Fibroblast of lung (primary cell): ENCODE measurements around the gene STARD7. TPM values are rescaled to one million over a fixed set of nuclear protein-coding genes. Genes with fewer than 3 reads are reported as not detected.

Experiments used
- DNase-seq, 2 donors: peaks; one replicate each; pipeline versions ENCODE4 v3.0.0 to v3.0.0-alpha.2; 2010; ENCODE audit warnings: low read depth in 2 of 2
- H2AFZ ChIP-seq: 2 replicates; pipeline ENCODE4 v1.5.1; 2012; ENCODE audit warnings: low read length, control low read depth, inconsistent platforms
- H3K27ac ChIP-seq: 2 replicates; pipeline ENCODE4 v1.5.1; 2011; ENCODE audit warnings: low read length, control low read depth; ENCODE audit not compliant: insufficient read depth
- H3K27me3 ChIP-seq: 2 replicates; pipeline ENCODE4 v1.5.1; 2011; ENCODE audit warnings: mild to moderate bottlenecking, low read length; ENCODE audit not compliant: control insufficient read depth, insufficient read depth
- H3K36me3 ChIP-seq: 2 replicates; pipeline ENCODE4 v1.5.1; 2011; ENCODE audit warnings: low read length; ENCODE audit not compliant: control insufficient read depth, insufficient read depth
- H3K4me1 ChIP-seq: 2 replicates; pipeline ENCODE4 v1.5.1; 2011; ENCODE audit warnings: low read length; ENCODE audit not compliant: control insufficient read depth, insufficient read depth; ENCODE audit errors: extremely low read depth
- H3K4me2 ChIP-seq: 2 replicates; pipeline ENCODE4 v1.5.1; 2011; ENCODE audit warnings: low read length, control low read depth; ENCODE audit not compliant: insufficient read depth; ENCODE audit errors: extremely low read depth
- H3K4me3 ChIP-seq, 4 experiments: fragments of 200-600 bp in 1 of 4; sonication (generic) in 1 of 4; replicated peaks in 1 of 4; 2 replicates each; pipeline ENCODE4 v1.5.1; 2011 to 2016; ENCODE audit warnings: low read length in 4 of 4, low read depth in 3 of 4, mild to moderate bottlenecking in 3 of 4, control low read depth in 2 of 4, inconsistent platforms in 1 of 4, mixed read lengths in 1 of 4; ENCODE audit not compliant: insufficient read depth in 1 of 4; ENCODE audit errors: control extremely low read depth in 1 of 4
- H3K79me2 ChIP-seq: 2 replicates; pipeline ENCODE4 v1.5.1; 2012; ENCODE audit warnings: mild to moderate bottlenecking, low read length, inconsistent platforms; ENCODE audit not compliant: control insufficient read depth, insufficient read depth
- H3K9ac ChIP-seq: 2 replicates; pipeline ENCODE4 v1.5.1; 2011; ENCODE audit warnings: mild to moderate bottlenecking, low read length, control low read depth; ENCODE audit not compliant: insufficient read depth
- H3K9me3 ChIP-seq: 2 replicates; pipeline ENCODE4 v1.5.1; 2012; ENCODE audit warnings: low read depth, low read length; ENCODE audit not compliant: control insufficient read depth, insufficient read depth
- H4K20me1 ChIP-seq: 2 replicates; pipeline ENCODE4 v1.5.1; 2011; ENCODE audit warnings: low read length; ENCODE audit not compliant: control insufficient read depth, insufficient read depth; ENCODE audit errors: extremely low read depth
- EZH2 ChIP-seq: IDR thresholded peaks from 2 replicates; pipeline ENCODE4 v1.5.1; 2012; ENCODE audit warnings: low read length, control low read depth, mild to moderate bottlenecking; ENCODE audit errors: missing control alignments
- polyA plus RNA-seq, 2 donors: library from polyadenylated mRNA; depleted of rRNA in 1 of 2; stranded (reverse) in 1 of 2; unstranded in 1 of 2; fragments of >200 nt; gene quantifications; 2 replicates each; pipeline ENCODE4 v1.2.1, GENCODE V29; 2011 to 2012; ENCODE audit warnings: missing spikeins in 1 of 2
- total RNA-seq: library from RNA; depleted of rRNA; stranded (reverse); fragments of >200 nt; gene quantifications from 2 replicates; pipeline ENCODE4 v1.2.1, GENCODE V29; 2014
- TF ChIP-seq, protein P1 (sequence below), 2 donors: IDR thresholded peaks in 1 of 2; conservative IDR thresholded peaks in 1 of 2; 1 replicate in 1 of 2; 2 replicates in 1 of 2; pipeline ENCODE4 v1.5.1; 2011 to 2012; ENCODE audit warnings: low read length in 2 of 2, control low read depth in 1 of 2, inconsistent platforms in 1 of 2, low read depth in 1 of 2, mild to moderate bottlenecking in 1 of 2

The STARD7 gene
- total and polyA plus RNA-seq, 2 donors (not counting 1 experiment from before 2014, with no cell fraction given) = 109 to 121 TPM

DNA sequence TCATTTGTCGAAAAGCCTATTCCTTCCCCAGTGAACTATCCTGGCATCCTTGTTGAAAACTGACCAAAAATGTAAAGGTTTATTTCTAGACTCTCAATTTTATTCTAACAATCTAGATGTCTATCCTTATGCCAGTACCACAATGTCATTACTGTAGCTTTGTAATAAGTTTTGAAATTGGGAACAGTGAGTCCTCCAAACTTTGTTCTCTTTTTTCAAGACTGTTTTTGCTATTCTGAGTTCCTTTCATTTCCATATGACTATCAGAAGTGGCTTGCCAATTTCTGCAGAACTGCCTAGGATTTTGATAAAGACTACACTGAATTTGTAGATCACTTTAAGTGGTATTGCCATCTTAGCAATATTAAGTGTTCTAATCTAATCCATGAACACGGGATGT lies 9.7 kb downstream of the STARD7 start:
- H3K9me3 ChIP-seq = no peaks in the 10 kb centered on the region
- no peak overlapping the region for H3K4me3 ChIP-seq
- peaks cover 7% of the 10 kb centered on the region for H3K36me3 ChIP-seq
- H3K4me2 ChIP-seq = no peak overlapping the region
- peaks cover 13% of the 10 kb centered on the region for H3K4me1 ChIP-seq
- H4K20me1 ChIP-seq = no peaks in the 10 kb centered on the region
- H3K79me2 ChIP-seq = peaks cover 84% of the 10 kb centered on the region
- H3K27me3 ChIP-seq = no peaks in the 10 kb centered on the region
- no peak overlapping the region for H3K9ac ChIP-seq
- TF ChIP-seq, protein P1, sequence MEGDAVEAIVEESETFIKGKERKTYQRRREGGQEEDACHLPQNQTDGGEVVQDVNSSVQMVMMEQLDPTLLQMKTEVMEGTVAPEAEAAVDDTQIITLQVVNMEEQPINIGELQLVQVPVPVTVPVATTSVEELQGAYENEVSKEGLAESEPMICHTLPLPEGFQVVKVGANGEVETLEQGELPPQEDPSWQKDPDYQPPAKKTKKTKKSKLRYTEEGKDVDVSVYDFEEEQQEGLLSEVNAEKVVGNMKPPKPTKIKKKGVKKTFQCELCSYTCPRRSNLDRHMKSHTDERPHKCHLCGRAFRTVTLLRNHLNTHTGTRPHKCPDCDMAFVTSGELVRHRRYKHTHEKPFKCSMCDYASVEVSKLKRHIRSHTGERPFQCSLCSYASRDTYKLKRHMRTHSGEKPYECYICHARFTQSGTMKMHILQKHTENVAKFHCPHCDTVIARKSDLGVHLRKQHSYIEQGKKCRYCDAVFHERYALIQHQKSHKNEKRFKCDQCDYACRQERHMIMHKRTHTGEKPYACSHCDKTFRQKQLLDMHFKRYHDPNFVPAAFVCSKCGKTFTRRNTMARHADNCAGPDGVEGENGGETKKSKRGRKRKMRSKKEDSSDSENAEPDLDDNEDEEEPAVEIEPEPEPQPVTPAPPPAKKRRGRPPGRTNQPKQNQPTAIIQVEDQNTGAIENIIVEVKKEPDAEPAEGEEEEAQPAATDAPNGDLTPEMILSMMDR (conservative IDR thresholded peaks at IDR 0.05 in 1 of 2, IDR thresholded peaks at IDR 0.05 in 1 of 2; ENCODE audit: low read depth in 1 of 2, low read length in 2 of 2) = no peak
- no peak for TF ChIP-seq EZH2
- H3K27ac ChIP-seq = no peak overlapping the region
- DNase-seq = no peak
- no peak overlapping the region for H2AFZ ChIP-seq

DNA sequence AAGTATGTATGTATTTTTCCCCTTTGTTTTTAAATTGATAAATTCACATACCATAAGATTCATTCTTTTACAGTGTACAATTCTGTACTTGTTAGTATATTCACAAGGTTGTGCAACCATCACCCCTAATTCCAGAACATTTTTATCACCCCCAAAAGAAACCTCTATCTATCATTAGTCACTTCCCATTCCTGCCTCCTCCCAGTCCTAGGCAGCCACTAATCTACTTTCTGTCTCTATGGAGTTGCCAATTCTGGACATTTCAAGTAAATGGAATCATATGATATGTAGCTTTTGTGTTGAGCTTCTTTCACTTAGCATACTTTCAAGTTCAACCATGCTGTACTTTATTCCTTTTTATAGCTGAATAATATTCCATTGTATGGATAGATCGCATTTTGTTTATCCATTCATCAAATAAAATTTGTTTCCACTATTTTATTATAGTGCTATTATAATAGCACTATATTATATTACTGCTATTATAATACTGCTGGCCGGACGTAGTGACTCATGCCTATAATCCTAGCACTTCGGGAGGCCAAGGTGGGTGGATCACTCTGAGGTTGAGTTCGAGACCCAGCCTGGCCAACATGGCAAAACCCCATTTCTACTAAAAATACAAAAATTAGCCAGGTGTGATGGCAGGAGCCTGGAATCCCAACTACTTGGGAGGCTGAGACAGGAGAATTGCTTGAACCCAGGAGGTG lies 10.9 kb downstream of the STARD7 start:
- no peak overlapping the region for H3K27ac ChIP-seq
- H3K4me1 ChIP-seq = peaks cover 13% of the 10 kb centered on the region
- no peak overlapping the region for H2AFZ ChIP-seq
- peaks cover 8% of the 10 kb centered on the region for H3K36me3 ChIP-seq
- H3K4me2 ChIP-seq = no peak overlapping the region
- peak in 1 of 2 donors; percentile 34 for DNase-seq
- TF ChIP-seq EZH2 = no peak
- TF ChIP-seq, protein P1 (conservative IDR thresholded peaks at IDR 0.05 in 1 of 2, IDR thresholded peaks at IDR 0.05 in 1 of 2; ENCODE audit: low read depth in 1 of 2, low read length in 2 of 2) = no peak
- no peaks in the 10 kb centered on the region for H3K9me3 ChIP-seq
- no peak overlapping the region for H3K4me3 ChIP-seq
- H3K27me3 ChIP-seq = no peaks in the 10 kb centered on the region
- peaks cover 73% of the 10 kb centered on the region for H3K79me2 ChIP-seq
- no peak overlapping the region for H3K9ac ChIP-seq
- H4K20me1 ChIP-seq = no peaks in the 10 kb centered on the region

DNA sequence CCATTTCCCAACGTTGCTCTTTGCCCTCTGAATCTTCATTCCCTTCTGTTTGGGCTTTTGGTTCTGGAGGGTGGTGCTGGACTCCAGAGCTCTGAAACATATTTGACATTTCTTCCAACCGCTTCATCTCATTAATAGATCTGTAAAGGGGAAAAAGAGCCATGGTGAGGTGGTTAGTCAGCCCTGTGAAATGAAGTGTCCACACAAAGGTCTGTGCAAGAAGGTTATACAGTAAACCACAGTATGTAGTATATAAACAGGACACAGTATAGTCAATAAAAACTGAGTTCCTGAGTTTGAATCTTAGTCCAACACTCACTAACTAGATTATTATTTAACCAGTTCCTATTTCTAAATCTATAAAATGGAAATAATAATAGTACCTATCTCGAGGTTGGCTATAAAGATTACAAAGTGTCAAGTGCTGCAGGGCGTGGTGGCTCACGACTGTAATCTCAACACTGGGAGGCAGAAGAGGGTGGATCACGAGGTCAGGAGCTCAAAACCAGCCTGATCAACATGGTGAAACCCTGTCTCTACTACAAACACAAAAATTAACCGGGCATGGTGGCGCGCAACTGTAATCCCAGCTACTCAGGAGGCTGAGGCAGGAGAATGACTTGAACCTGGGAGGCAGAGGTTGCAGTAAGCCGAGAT lies 13.1 kb downstream of the STARD7 start:
- Histone ChIP-seq H3K36me3 (peaks cover 12% of the 10 kb centered on the region), H3K9me3 (no peaks in the 10 kb centered on the region), H3K4me1 (peaks cover 6% of the 10 kb centered on the region), H2AFZ (no peak overlapping the region), H3K27ac (peak overlapping the region; percentile 45), H3K79me2 (peaks cover 51% of the 10 kb centered on the region), H3K9ac (no peak overlapping the region), H3K27me3 (no peaks in the 10 kb centered on the region), H3K4me2 (peak overlapping the region; percentile 2), H3K4me3 (no peak overlapping the region), H4K20me1 (no peaks in the 10 kb centered on the region)
- TF ChIP-seq EZH2 = no peak
- peak; percentile 39 to 87 for DNase-seq
